HepG2 (cell line): ENCODE results near the gene CNP. TPM values are rescaled to one million over a fixed set of nuclear protein-coding genes. Genes with fewer than 3 reads are reported as not detected.
A peak's percentile ranks its signal among the peaks of the same experiment; 100 is the strongest.

Source experiments
- ADNP ChIP-seq: sonication (generic); formaldehyde crosslinking; IDR thresholded peaks from 2 replicates; pipeline ENCODE4 v1.4.0; 2020; ENCODE audit warnings: missing genetic modification reagents
- ARHGAP35 ChIP-seq: sonication (generic); formaldehyde crosslinking; IDR thresholded peaks from 2 replicates; pipeline ENCODE4 v1.9.0; 2022; ENCODE audit warnings: mild to moderate bottlenecking, inconsistent platforms, moderate library complexity, missing genetic modification reagents, borderline replicate concordance
- IKZF4 ChIP-seq: sonication (generic); formaldehyde crosslinking; IDR thresholded peaks from 2 replicates; pipeline ENCODE4 v1.5.1; 2020; ENCODE audit warnings: borderline replicate concordance, mild to moderate bottlenecking, low read depth, missing genetic modification reagents; ENCODE audit errors: not compliant biosample characterization
- KLF9 ChIP-seq: IDR thresholded peaks from 2 replicates; pipeline ENCODE4 v1.6.1; 2016; ENCODE audit warnings: low read depth
- MAFG ChIP-seq: sonication (generic); formaldehyde crosslinking; IDR thresholded peaks from 2 replicates; pipeline ENCODE4 v1.5.1; 2020; ENCODE audit warnings: mild to moderate bottlenecking, missing genetic modification reagents
- MAZ ChIP-seq, 2 experiments: sonication (generic) in 1 of 2; formaldehyde crosslinking in 1 of 2; IDR thresholded peaks; 2 replicates each; pipeline versions ENCODE4 v1.5.0 to v1.6.1; 2012 to 2020; ENCODE audit warnings: low read depth in 2 of 2, mild to moderate bottlenecking in 2 of 2, borderline replicate concordance in 1 of 2, improper control_type of control experiment in 1 of 2, low read length in 1 of 2, missing genetic modification reagents in 1 of 2, moderate library complexity in 1 of 2
- NCOA5 ChIP-seq: sonication (generic); formaldehyde crosslinking; IDR thresholded peaks from 2 replicates; pipeline ENCODE4 v1.4.0; 2020; ENCODE audit warnings: missing genetic modification reagents
- PCBP1 ChIP-seq: fragments of 200-400 bp; formaldehyde crosslinking; IDR thresholded peaks from 2 replicates; pipeline ENCODE4 v1.6.1; 2017; ENCODE audit warnings: mild to moderate bottlenecking, low read depth, low read length, borderline replicate concordance
- RAD51 ChIP-seq: fragments of 450-650 bp; IDR thresholded peaks from 2 replicates; pipeline ENCODE4 v1.6.1; 2016; ENCODE audit warnings: borderline replicate concordance
- RELA ChIP-seq: sonication (generic); formaldehyde crosslinking; IDR thresholded peaks from 2 replicates; pipeline ENCODE4 v1.4.0; 2020; ENCODE audit warnings: missing genetic modification reagents
- SPEN ChIP-seq: sonication (generic); formaldehyde crosslinking; IDR thresholded peaks from 2 replicates; pipeline ENCODE4 v1.5.1; 2020; ENCODE audit warnings: low read depth, mild to moderate bottlenecking, missing genetic modification reagents
- SUZ12 ChIP-seq: fragments of 150-350 bp; IDR thresholded peaks from 2 replicates; pipeline ENCODE4 v1.6.1; 2014; ENCODE audit warnings: low read depth, low read length
- SYNCRIP ChIP-seq: fragments of 200-400 bp; formaldehyde crosslinking; IDR thresholded peaks from 2 replicates; pipeline ENCODE4 v1.6.1; 2018; ENCODE audit warnings: mild to moderate bottlenecking, low read depth, low read length; ENCODE audit not compliant: insufficient read depth
- ZNF121 ChIP-seq: sonication (generic); formaldehyde crosslinking; IDR thresholded peaks from 2 replicates; pipeline ENCODE4 v1.5.0; 2020; ENCODE audit warnings: mild to moderate bottlenecking, missing genetic modification reagents
- ZNF256 ChIP-seq: sonication (generic); formaldehyde crosslinking; conservative IDR thresholded peaks from 2 replicates; pipeline ENCODE4 v1.4.0; 2020; ENCODE audit warnings: missing genetic modification reagents
- ZNF292 ChIP-seq: sonication (generic); formaldehyde crosslinking; IDR thresholded peaks from 2 replicates; pipeline ENCODE4 v1.8.1; 2022; ENCODE audit warnings: mild to moderate bottlenecking, low read depth, missing genetic modification reagents, borderline replicate concordance
- polyA plus RNA-seq, 8 experiments: library from polyadenylated mRNA; depleted of rRNA in 3 of 8; stranded (reverse) in 7 of 8; unstranded in 1 of 8; fragments of >200 nt; fragmentation: Illumina TruSeq in 4 of 8; extraction: Trizol in 4 of 8; gene quantifications; 2 replicates each; pipeline versions ENCODE4 v1.2.1 to v1.2.3, GENCODE V29; 2011 to 2016; ENCODE audit warnings: low read depth in 4 of 8, missing spikeins in 1 of 8, mixed read lengths in 1 of 8; ENCODE audit not compliant: insufficient read depth in 1 of 8
- total RNA-seq, 5 experiments: library from RNA; depleted of rRNA; stranded (reverse); fragments of >200 nt; fragmentation: Illumina TruSeq; extraction: Trizol; gene quantifications; 2 replicates each; pipeline ENCODE4 v1.2.3, GENCODE V29; 2016; ENCODE audit warnings: low read depth in 1 of 5
- TF ChIP-seq, protein P1 (sequence below): sonication (generic); formaldehyde crosslinking; IDR thresholded peaks from 2 replicates; pipeline ENCODE4 v1.5.0; 2020; ENCODE audit warnings: mild to moderate bottlenecking, missing genetic modification reagents, moderate library complexity
- TF ChIP-seq, protein P2 (sequence below): sonication (generic); formaldehyde crosslinking; IDR thresholded peaks from 2 replicates; pipeline ENCODE4 v1.4.0; 2020; ENCODE audit warnings: mild to moderate bottlenecking, missing genetic modification reagents
- TF ChIP-seq, protein P3 (sequence below): sonication (generic); formaldehyde crosslinking; IDR thresholded peaks from 2 replicates; pipeline ENCODE4 v1.4.0; 2020; ENCODE audit warnings: missing genetic modification reagents
- TF ChIP-seq, protein P4 (sequence below): sonication (generic); formaldehyde crosslinking; IDR thresholded peaks from 2 replicates; pipeline ENCODE4 v1.5.0; 2020; ENCODE audit warnings: mild to moderate bottlenecking, missing genetic modification reagents

The CNP gene
- total and polyA plus RNA-seq, 2 of the 13 experiments (the other 11 are each of a cell fraction or from before 2014, with no cell fraction given): 97.2 to 161 TPM

DNA sequence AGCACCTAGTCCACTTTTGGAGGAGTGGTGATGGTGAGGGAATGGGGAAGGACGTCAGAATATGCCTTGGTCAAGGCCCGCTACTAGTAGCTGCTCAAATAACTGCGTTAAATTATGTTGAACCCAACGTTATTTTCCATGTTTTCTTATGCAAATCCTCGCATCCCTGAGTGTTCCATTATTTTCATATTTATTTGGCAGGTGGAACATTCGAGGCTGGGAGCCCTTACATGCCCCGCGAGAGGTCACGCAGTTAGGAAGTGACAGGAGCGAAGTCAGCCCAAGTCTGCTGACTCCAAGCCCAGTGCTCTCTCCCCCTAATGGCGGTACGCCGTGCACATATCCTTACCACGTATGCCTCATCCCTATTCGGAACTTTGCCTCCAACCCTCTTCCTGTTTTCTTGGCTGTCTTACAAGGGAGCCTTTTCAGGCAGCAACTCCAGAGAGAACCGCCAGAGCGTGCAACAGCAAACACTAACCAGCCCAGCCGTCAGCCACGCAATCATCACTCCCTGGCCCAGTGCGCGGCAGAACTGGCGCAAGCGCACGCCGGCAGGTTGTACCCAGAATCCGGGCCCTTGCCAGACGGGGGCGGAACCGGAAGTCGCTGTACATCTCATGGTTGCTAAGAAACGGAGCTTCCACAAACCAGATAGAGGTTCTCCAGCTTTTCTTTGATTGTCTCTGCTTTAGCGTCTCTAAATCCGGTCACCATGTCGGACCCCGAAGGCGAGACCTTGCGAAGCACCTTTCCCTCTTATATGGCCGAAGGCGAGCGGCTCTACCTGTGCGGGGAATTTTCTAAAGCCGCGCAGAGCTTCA, 36.4 kb upstream of the CNP start, which contains the start of gene ODAD4 (continued):
- TF ChIP-seq NCOA5 (CRISPR knock-in tag) (no peak), RAD51 (no peak), ADNP (CRISPR knock-in tag) (peak; percentile 89; the same call in 1 of the 2 replicates), MAZ (IDR thresholded peaks at IDR 0.05; ENCODE audit: borderline replicate concordance, low read depth, low read length) (peak; percentile 66; the same call in 1 of the 2 replicates), MAZ (CRISPR knock-in tag; IDR thresholded peaks at IDR 0.05; ENCODE audit: low read depth) (peak; percentile 88), KLF9 (CRISPR knock-in tag) (no peak; the same call in 1 of the 2 replicates), ARHGAP35 (CRISPR knock-in tag) (peak; percentile 73), SUZ12 (no peak), ZNF121 (CRISPR knock-in tag) (peak; percentile 63; the same call in 1 of the 2 replicates), SYNCRIP (no peak), PCBP1 (no peak), RELA (CRISPR knock-in tag) (peak; percentile 83; the same call in 1 of the 2 replicates), ZNF292 (CRISPR knock-in tag) (peak; percentile 94), IKZF4 (peak; percentile 39), ZNF256 (CRISPR knock-in tag) (0 out of 2 replicates have a peak, but pooled peaks have one; percentile 79), MAFG (CRISPR knock-in tag) (no peak), SPEN (CRISPR knock-in tag) (peak; percentile 91)
- TF ChIP-seq, protein P1, sequence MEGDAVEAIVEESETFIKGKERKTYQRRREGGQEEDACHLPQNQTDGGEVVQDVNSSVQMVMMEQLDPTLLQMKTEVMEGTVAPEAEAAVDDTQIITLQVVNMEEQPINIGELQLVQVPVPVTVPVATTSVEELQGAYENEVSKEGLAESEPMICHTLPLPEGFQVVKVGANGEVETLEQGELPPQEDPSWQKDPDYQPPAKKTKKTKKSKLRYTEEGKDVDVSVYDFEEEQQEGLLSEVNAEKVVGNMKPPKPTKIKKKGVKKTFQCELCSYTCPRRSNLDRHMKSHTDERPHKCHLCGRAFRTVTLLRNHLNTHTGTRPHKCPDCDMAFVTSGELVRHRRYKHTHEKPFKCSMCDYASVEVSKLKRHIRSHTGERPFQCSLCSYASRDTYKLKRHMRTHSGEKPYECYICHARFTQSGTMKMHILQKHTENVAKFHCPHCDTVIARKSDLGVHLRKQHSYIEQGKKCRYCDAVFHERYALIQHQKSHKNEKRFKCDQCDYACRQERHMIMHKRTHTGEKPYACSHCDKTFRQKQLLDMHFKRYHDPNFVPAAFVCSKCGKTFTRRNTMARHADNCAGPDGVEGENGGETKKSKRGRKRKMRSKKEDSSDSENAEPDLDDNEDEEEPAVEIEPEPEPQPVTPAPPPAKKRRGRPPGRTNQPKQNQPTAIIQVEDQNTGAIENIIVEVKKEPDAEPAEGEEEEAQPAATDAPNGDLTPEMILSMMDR (CRISPR knock-in tag): peak; percentile 85
- TF ChIP-seq, protein P2, sequence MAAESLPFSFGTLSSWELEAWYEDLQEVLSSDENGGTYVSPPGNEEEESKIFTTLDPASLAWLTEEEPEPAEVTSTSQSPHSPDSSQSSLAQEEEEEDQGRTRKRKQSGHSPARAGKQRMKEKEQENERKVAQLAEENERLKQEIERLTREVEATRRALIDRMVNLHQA (CRISPR knock-in tag): no peak
- TF ChIP-seq, protein P3, sequence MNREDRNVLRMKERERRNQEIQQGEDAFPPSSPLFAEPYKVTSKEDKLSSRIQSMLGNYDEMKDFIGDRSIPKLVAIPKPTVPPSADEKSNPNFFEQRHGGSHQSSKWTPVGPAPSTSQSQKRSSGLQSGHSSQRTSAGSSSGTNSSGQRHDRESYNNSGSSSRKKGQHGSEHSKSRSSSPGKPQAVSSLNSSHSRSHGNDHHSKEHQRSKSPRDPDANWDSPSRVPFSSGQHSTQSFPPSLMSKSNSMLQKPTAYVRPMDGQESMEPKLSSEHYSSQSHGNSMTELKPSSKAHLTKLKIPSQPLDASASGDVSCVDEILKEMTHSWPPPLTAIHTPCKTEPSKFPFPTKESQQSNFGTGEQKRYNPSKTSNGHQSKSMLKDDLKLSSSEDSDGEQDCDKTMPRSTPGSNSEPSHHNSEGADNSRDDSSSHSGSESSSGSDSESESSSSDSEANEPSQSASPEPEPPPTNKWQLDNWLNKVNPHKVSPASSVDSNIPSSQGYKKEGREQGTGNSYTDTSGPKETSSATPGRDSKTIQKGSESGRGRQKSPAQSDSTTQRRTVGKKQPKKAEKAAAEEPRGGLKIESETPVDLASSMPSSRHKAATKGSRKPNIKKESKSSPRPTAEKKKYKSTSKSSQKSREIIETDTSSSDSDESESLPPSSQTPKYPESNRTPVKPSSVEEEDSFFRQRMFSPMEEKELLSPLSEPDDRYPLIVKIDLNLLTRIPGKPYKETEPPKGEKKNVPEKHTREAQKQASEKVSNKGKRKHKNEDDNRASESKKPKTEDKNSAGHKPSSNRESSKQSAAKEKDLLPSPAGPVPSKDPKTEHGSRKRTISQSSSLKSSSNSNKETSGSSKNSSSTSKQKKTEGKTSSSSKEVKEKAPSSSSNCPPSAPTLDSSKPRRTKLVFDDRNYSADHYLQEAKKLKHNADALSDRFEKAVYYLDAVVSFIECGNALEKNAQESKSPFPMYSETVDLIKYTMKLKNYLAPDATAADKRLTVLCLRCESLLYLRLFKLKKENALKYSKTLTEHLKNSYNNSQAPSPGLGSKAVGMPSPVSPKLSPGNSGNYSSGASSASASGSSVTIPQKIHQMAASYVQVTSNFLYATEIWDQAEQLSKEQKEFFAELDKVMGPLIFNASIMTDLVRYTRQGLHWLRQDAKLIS (CRISPR knock-in tag): no peak
- TF ChIP-seq, protein P4, sequence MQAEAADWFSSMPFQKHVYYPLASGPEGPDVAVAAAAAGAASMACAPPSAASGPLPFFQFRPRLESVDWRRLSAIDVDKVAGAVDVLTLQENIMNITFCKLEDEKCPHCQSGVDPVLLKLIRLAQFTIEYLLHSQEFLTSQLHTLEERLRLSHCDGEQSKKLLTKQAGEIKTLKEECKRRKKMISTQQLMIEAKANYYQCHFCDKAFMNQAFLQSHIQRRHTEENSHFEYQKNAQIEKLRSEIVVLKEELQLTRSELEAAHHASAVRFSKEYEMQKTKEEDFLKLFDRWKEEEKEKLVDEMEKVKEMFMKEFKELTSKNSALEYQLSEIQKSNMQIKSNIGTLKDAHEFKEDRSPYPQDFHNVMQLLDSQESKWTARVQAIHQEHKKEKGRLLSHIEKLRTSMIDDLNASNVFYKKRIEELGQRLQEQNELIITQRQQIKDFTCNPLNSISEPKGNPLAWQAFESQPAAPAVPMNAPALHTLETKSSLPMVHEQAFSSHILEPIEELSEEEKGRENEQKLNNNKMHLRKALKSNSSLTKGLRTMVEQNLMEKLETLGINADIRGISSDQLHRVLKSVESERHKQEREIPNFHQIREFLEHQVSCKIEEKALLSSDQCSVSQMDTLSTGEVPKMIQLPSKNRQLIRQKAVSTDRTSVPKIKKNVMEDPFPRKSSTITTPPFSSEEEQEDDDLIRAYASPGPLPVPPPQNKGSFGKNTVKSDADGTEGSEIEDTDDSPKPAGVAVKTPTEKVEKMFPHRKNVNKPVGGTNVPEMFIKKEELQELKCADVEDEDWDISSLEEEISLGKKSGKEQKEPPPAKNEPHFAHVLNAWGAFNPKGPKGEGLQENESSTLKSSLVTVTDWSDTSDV (CRISPR knock-in tag): no peak
